AG10803 (cell line): ENCODE measurements around the gene UTP3.
"Not testable (repeated sequence)": the region's sequence is repeated elsewhere in the genome, so short reads cannot be mapped to it uniquely, and the experiment has no call there.

Experiments
- DNase-seq: peaks from one replicate; pipeline ENCODE4 v3.0.0; 2010; ENCODE audit warnings: low read depth
- H3K4me3 ChIP-seq: 2 replicates; pipeline ENCODE4 v1.5.1; 2011; ENCODE audit warnings: mild to moderate bottlenecking, low read length, control low read depth
- TF ChIP-seq, protein P1 (sequence below): conservative IDR thresholded peaks from 2 replicates; pipeline ENCODE4 v1.5.1; 2011; ENCODE audit warnings: mild to moderate bottlenecking, low read length, control low read depth, inconsistent platforms

Gene UTP3

GRCh38 chr4:70687392-70687791 lies 940 bp upstream of the UTP3 start:
- peak overlapping the region; percentile 82 for H3K4me3 ChIP-seq
- TF ChIP-seq, protein P1, sequence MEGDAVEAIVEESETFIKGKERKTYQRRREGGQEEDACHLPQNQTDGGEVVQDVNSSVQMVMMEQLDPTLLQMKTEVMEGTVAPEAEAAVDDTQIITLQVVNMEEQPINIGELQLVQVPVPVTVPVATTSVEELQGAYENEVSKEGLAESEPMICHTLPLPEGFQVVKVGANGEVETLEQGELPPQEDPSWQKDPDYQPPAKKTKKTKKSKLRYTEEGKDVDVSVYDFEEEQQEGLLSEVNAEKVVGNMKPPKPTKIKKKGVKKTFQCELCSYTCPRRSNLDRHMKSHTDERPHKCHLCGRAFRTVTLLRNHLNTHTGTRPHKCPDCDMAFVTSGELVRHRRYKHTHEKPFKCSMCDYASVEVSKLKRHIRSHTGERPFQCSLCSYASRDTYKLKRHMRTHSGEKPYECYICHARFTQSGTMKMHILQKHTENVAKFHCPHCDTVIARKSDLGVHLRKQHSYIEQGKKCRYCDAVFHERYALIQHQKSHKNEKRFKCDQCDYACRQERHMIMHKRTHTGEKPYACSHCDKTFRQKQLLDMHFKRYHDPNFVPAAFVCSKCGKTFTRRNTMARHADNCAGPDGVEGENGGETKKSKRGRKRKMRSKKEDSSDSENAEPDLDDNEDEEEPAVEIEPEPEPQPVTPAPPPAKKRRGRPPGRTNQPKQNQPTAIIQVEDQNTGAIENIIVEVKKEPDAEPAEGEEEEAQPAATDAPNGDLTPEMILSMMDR, result no peak
- no peak for DNase-seq

GRCh38 chr4:70688795-70689231 lies 481 bp downstream of the UTP3 start:
- H3K4me3 ChIP-seq, result peak overlapping the region; percentile 82
- no peak for DNase-seq
- TF ChIP-seq, protein P1, result no peak

GRCh38 chr4:70691661-70692060 lies 3.3 kb downstream of the UTP3 start:
- TF ChIP-seq, protein P1, result no peak
- no peak for DNase-seq
- H3K4me3 ChIP-seq, result no peak overlapping the region

- H3K4me3 ChIP-seq, DNase-seq: not testable (repeated sequence)
Observed at GRCh38 chr4:70694633-70695032, 6.3 kb downstream of the UTP3 start.

GRCh38 chr4:70698435-70698834 lies 10.1 kb downstream of the UTP3 start:
- DNase-seq, H3K4me3 ChIP-seq: not testable (repeated sequence)

DNA sequence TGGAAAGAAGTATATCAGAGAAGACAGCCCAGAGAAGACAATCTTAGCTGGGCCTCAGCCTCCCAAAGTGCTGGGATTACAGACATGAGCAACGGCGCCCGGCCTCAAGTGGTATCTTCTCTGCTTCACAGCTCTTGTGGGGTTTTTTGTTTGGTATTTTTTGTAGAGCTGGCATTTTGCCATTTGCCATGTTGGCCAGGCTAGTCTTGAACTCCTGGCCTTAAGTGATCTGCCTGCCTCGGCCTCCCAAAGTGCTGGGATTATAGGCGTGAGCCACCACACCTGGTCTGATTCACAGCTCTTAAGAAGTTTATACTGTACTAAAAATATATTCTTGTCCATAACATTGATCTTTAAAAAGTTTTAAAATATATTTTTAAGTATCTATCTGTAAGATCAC lies 12.4 kb downstream of the UTP3 start:
- no peak overlapping the region for H3K4me3 ChIP-seq
- no peak for DNase-seq
- TF ChIP-seq, protein P1, result no peak

GRCh38 chr4:70701271-70701670 lies 12.9 kb downstream of the UTP3 start:
- TF ChIP-seq, protein P1, result no peak
- no peak for DNase-seq
- H3K4me3 ChIP-seq, result no peak overlapping the region

DNA sequence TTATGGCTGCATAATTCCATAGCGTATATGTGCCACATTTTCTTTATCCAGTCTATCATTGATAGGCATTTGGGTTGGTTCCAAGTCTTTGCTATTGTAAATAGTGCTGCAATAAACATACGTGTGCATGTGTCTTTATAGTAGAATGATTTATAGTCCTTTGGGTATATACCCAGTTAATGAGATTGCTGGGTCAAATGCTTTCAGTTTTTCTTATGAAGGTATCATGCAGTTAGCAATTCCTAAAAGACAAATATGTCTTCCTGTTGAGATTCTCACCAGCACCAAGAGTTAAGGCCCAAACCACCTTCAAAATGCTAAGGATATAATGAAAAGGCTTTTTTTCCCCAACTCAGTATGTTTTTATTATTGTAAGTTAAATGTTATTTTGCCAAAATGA lies 14.3 kb downstream of the UTP3 start:
- DNase-seq, H3K4me3 ChIP-seq: not testable (repeated sequence)

- H3K4me3 ChIP-seq, result peak overlapping the region; percentile 77
- DNase-seq, result peak; percentile 54
- TF ChIP-seq, protein P1, result no peak
Observed at GRCh38 chr4:70703619-70704214, 15.4 kb downstream of the UTP3 start.
